Breast epithelium (tissue), 3 donors: ENCODE results near the gene GPR161.

Experiments used
- CTCF ChIP-seq, 3 donors: fragments of 450-650 bp; IDR thresholded peaks; one replicate each; pipeline ENCODE4 v1.5.1; 2016 to 2017; ENCODE audit warnings: antibody characterized with exemption in 3 of 3, mild to moderate bottlenecking in 3 of 3, moderate library complexity in 3 of 3
- POLR2A ChIP-seq: fragments of 450-650 bp; IDR thresholded peaks from one replicate; pipeline ENCODE4 v1.6.1; 2016; ENCODE audit warnings: antibody characterized with exemption, mild to moderate bottlenecking, moderate library complexity
- POLR2AphosphoS5 ChIP-seq, 3 donors: sonication (generic); formaldehyde crosslinking; IDR thresholded peaks; one replicate each; pipeline ENCODE4 v1.6.1; 2017; ENCODE audit warnings: antibody characterized with exemption in 3 of 3

- TF ChIP-seq CTCF (IDR thresholded peaks at IDR 0.05) (no peak), POLR2AphosphoS5 (IDR thresholded peaks at IDR 0.05) (no peak), POLR2A (no peak)
Observed at GRCh38 chr1:168146626-168147025, 9.9 kb upstream of the GPR161 start.
